HG03354 (cell line): ENCODE results near the gene PRKCH.

Experiments used
- ATAC-seq: cut with Tn5 transposase; IDR thresholded peaks from one replicate; pipeline ENCODE4 v1.9.1; 2021; ENCODE audit warnings: mild to moderate bottlenecking; ENCODE audit not compliant: unreplicated experiment, poor library complexity, severe bottlenecking

The PRKCH gene

DNA sequence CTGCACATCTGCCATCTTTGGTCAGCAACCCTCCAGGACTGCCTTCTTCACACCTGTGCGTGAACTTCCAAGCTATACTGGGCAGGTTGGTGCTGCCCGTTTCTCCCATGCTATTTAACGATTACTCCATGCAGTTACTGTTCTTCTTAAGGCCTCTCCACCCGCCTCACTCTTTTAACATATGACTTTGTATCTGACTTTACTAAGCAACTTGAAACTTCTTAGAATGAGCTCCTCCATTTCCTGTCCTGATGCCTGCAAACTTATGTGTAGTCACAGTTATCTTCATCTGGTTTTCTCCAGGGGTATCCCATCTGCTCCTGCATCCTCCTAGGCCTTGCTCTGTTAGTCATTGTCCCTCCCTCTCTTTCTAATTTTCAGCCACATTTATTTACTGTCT lies 35.7 kb downstream of the PRKCH start:
- ATAC-seq, result no peak

DNA sequence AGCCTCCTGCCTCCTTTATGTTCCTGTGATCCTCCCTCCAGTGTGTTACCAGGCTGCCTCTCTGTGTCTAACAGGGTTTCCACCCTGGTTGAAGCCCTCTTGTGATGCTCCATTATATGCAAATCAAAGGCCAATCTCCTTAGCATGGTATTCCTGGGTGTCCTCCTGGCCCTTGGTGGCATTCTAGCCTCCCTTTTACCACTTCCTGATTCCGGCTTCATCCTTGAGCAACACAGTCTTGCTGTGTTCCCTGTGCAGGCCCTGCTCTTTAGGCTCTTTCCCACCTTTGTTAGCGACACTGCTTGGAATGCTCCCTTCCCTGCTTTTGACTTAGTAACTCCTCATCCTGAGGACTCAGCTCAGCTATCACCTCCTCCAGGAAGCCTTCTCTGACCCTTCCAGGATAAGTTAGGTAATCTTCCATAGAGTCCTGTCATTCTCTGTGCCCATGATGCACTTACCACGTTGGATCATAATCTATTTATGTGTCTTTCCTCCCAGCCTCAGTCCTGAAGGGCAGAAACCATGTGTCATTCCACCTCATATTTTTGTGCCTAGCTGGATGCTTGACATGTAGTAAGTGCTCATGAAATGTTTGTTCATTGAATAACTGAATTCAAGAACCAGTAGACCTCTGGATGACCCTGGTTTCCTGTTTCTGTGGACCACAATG lies 37.3 kb downstream of the PRKCH start:
- no peak for ATAC-seq

DNA sequence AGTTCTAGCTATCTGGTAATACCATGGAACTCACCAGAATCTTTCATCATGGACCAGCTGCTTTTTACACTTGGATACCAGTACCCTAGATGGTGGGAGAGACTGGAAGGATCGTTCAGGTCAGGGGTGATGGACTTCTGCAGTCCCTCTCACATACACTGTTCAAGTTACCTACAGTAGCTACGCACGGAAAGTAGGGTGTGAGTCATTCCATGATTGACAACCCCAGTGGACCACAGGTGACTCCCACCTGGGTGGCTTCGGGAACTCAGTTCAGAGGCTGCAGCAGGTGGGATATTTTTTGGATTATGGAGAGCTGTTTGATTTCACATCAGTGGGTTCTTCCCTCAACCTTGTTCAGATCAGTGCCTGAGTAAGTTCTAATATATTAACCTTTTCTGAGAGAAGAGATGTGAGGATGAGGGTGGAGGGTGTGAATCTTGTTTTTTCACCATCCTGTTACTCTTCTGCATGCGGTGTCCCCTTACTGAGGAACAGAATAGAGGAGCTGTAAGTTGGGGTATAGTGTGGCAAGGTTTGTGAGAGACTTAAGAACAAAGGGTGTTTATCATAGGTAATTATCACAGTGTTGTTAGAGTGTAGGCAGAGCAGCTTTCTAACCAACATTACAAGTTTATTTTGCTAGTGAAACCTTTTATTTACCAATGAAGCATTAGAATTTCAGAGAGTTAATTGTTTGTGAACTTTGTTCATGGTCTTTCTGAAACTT lies 39.6 kb downstream of the PRKCH start:
- ATAC-seq, result no peak

DNA sequence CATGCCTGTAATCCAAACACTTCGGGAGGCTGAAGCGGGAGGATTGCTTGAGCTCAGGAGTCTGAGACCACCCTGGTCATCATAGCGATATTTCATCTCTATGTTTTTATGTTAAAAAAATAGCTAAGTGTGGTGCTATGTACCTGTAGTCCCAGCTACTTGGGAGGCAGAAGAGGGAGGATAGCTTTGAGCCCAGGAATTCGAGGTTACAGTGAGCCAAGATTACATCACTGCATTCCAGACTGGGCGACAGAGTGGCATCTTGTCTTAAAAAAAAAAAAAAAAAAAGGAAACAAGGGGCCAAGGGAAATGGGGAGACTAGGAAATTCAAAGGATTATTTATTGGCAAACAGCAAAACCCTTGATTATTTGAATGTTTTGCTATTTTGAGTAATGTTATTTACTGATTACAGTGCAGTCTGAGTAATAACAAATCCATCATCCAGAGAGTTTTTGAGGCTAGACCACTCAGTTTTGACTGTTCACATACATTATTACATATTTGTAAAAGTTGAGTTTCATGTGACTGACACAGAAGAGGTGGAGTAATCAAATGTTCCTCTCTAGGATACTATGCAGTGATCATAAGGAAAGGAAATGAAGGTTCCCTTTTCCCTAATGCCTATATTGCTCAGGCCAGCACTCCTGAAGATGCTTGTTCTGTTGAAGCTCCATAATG lies 40.8 kb downstream of the PRKCH start:
- ATAC-seq, result no peak

DNA sequence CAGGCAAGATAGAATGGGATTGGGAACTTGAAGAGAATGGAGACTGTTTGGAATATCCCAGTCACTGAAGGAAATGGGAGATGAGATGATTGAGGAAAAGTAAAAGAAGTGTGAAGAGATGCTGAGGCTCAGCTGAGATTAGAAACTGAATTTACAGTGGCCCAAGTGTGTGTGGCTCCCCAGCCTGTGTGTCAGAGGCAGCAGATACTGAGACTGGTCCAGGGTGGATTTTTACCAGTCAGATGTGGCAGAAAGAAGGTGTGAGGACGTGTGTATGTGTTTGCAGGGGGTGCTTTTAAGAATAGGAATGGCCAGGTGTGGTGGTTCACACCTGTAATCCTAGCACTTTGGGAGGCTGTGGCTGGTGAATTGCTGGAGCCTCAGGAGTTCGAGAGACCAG lies 42.9 kb downstream of the PRKCH start:
- no peak for ATAC-seq

DNA sequence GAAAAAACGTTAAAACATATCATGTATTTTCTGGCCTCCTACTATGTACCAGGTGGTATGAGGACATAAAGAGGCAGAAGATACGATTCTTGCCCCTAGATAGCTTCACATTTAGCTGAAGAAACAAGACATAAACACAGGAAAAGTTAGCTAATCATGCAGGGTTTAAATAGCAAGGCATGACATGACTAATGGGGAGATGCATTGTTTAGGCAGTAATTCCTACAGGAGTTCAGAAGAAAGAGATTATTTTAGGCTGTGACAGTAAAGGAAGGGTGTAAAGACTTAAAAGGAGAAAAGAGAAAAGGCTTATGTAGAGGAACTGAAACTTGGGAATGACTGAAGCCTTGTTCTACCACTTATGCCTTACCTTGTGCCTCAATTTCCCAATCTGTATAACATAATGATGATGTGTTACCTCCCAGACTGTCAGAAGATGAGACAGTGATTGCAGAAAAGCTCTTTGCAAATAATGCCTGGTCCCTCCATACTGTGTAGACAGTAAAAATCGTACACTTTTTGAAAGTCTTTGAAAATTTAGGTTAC lies 44.4 kb downstream of the PRKCH start:
- no peak for ATAC-seq

DNA sequence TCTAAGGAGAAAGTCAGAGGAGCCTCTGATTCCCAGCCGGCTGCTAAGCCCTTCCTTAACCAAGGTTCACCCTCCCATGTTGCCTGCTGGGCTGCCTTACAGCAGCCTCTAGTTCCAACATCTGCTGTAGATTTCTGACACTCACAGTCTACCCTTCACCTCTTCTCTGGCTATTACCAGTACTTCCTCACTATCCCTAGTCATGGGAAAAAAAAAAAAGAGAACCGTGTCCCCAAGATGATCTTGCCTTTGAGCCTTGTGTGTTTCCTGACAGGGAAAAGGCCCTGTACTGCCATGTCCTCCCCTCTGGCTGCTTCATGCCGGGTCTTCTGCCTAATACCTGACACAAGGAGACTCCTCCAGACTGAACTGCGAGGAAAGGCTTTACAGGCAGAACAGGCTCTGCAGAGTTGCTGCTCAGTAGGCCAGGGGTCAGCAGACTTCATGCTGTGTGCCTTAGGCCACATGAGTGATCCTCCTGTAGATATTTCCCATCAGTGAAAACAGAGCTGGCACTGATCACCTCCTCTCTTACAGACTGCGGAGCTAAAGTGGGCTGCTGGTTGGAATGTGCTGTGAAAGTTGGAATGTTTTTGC lies 46.8 kb downstream of the PRKCH start:
- no peak for ATAC-seq

DNA sequence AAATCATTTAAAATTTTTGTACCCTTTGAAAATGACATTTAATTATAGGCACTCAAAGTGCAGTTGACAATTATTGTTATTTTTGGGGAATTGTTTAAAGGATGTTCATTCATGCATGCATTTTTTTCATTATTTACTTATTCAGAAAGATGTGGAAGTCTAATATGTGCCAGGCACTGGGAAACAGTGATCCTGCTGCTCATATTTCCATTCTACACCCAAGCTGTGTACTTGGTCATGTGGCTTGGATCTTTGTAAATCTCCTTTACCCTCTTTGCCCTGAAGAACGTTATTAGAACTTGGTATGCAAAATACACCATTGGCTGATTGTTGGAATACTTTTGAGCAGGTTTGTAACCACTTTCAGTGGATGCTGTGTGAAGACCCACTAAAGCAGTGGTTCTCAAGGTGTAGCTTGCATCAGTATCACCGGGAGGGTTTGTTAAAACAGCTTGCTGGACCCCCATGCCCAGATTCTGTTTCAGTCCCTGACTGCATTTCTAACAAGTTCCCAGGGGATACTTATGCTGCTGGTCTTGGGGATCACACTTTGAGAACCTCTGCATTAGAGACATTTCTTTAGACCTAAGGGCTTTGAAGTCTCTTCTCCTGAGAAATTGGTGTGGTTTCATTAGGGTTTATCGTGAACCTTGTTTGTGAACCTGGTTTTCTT lies 47.5 kb downstream of the PRKCH start:
- no peak for ATAC-seq

DNA sequence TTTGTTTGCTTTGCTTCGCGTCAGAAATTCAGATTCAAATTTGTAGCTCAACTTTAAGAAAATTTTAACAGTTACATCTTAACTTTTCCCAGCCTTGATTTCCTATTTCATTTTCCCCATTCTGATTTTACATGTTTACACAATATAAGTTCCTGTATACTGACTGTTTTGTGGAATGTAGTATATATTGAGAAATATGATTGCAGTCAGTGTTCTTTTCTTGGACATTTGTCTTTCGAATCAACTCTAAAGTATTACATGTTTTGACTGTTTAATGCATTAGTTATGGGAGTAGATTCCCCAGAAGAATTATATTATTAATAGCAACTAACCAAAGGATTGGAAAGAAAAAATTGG lies 48.1 kb downstream of the PRKCH start:
- no peak for ATAC-seq

DNA sequence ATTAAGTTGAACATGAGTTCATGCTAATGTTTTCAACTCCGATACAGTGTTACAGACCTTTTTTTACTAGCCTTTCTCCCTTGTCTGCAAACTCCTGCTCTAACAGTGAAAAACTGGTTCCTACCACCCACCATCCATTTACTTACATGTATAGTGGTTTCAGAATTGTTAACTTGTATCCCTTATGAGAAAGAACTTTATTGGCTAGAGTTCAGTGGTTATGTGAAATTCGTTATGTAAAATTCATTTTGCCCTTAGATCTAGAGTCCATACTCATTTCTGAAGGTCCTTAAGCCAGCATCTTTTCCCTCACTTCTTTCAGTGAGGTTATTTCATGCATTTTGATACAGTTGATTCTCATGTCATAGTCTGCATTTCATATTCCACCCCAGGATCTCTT lies 51.0 kb downstream of the PRKCH start:
- ATAC-seq, result no peak

DNA sequence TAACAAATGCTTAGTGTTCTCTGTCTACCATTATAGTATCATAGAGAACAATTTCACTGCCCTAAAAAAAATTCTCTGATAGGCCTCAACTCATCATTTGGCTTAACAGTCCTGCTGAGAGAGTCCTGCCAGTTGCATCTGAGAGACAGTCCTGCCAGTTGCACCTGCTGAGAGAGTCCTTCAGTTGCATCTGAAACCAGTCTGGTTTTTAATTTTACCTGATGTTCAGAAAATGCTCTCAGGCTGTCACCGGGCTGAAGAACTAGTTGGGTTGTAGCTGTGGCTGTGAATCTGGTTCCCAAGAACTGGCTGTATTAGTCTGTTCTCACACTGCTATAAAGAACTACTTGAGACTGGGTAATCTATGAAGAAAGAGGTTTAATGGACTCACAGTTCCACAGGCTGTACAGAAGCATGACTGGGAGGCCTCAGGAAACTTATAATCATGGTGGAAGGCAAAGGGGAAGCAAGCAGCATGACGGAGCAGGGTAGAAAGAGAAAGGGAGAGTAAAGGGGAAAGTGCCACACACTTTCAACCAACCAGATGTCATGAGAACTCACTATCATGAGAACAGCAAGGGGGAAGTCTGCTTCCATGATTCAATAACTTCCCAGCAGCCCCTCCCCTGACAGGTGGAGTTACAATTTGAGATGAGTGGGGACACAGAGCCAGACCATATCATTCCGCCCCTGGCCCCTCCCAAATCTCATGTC lies 51.6 kb downstream of the PRKCH start:
- no peak for ATAC-seq

DNA sequence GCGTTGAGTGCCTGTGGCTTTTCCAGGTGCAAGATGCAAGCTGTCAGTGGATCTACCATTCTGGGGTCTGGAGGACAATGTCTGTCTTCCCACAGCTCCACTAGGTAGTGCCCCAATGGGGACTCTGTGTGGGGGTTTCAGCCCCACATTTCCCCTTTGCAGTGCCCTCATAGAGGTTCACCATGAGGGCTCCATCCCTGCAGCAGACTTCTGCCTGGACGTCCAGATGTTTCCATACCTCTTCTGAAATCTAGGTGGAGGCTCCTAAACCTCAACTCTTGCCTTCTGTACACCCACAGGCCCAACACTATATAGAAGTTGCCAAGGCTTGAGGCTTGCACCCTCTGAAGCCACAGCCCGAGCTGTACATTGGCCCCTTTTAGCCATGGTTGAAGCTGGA lies 52.9 kb downstream of the PRKCH start:
- ATAC-seq, result no peak

DNA sequence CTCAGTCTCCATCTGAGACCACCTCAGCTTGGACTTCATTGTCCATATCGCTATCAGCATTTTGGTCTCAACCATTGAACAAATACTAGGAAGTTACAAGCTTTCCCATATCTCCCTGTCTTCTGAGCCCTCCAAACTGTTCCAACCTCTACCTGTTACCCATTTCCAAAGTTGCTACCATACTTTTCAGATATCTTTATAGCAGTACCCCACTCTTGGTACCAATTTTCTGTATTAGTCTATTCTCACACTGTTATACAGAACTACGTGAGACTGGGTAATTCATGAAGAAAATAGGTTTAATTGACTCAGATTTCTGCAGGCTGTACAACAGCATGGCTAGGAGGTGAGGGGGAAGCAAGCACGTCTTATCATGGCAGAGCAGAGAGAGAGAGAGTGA lies 53.8 kb downstream of the PRKCH start:
- ATAC-seq, result no peak

DNA sequence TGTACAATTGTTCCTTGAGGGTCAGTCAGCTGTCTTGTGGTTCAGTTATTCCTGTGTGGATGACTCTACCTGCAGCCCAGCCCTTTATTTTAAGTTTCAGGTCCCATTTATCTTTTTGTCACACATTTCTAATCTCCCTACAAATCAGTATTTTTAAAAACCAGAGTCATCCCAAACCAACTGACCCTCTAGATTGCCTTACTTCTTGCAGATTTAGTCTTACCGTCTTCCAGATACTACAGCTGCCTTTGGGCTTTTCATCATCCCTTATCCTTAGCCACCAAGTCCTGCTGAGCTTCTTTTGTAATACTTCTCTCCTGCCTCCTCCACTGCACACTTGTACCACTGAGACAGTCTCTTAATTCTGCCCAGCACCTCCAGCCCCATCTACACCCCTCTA lies 54.9 kb downstream of the PRKCH start:
- no peak for ATAC-seq

DNA sequence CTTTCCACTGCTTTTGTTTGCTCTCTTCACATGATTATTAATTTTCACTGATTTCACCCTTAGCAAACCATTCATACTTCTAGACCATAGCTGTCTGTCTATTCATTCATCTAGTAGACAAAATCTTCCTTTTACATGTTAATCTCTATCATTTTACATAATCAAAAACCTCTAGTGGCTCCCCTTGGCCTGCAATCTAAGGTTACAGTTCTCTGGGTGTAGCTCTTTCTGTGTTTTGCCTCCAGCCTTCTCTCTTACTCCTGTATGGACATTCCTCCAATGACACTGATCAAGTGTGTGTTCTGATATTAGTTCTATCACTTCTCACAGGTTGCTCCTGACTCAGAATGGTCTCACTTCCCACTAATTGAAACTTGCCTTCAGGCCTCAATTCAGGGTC lies 56.4 kb downstream of the PRKCH start:
- no peak for ATAC-seq

DNA sequence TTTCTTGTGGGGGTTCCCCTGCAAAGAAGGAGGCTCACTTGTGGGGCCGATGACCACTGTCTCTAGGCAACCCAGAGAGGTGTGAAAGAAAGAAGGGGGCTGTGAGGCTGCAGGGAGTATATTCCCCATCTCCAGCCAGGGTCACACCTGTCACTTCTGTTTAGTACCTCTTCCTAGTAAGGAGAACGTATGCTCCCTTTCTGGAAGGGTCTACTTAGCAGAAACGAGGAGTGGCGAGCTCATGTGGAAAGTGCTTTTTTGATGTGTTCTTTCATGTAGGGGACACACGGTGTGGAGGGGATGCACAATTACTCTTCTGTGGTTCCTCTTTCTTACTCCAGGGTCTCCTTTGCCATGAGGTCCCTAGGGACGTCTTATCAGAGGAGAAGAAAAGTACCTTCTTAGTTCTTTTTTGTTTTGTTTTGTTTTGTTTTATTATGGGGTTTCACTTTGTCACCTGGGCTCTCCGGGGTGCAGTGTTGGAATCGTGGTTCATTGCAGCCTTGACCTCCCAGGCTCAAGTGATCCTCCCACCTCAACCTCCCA lies 58.3 kb downstream of the PRKCH start:
- no peak for ATAC-seq

DNA sequence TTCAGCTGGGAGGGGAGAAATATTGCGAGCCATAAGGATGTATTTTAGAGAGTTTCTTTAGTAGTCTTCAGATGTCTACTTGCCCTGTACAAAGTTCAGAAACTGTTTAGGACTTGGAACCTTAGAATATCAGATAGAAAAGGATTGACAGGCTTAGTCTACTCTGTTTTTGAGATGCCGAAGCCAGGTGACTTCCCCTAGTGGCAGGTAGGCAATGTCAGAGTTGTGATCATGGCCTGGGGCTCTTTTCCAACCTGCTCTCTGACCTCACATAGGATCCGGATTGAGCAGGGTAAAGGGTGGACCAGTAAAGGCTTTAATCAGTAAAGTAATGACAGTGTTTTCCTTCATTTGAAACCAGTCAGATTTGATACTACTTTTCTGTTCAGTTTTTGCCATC lies 59.6 kb downstream of the PRKCH start:
- no peak for ATAC-seq

DNA sequence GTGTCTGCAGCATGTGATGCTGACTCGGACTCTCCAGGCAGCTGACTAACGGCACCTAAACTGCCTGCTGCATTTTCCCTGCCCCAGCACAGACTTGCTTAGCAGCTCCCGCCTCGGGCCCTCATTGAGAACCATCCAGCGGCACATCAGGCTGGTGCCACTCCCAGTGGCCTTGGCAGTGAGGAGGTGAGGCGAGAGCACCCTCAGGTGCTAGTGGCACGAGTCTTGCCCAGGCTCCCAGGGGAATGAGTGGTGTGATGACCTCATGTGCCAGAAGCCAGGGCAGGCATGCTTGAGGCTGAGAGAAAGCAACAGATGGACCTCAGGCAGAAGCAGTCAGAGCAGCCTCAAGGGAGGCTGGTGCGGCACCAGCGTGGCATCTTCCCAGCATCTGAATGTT lies 60.2 kb downstream of the PRKCH start:
- ATAC-seq, result no peak

DNA sequence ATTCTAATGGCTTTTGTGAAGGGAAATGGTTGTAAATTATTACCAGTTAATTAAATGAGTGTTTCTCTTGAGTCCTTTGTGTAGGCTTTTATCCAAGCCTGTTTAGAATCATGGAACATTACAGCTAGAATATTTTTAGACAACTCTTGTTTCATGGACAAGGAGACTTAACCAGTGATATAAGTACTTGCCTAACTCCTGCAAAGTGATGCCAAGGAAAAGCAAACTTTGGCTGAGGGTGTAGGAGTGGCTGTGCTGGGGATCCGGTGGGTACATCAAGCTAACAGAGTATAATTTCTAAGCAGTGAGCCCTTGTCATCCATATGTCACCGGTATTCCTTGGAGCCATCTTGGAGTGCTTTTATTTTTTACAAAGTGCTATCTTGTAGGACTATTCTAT lies 61.5 kb downstream of the PRKCH start:
- no peak for ATAC-seq
